NAMALWA (cell line): ENCODE measurements around the gene PALM3.
"Not testable (repeated sequence)": the region's sequence is repeated elsewhere in the genome, so short reads cannot be mapped to it uniquely, and the experiment has no call there.

Experiments used
- DNase-seq: peaks from one replicate; pipeline ENCODE4 v3.0.0-alpha.2; 2015; ENCODE audit warnings: low spot score

Gene PALM3

DNA sequence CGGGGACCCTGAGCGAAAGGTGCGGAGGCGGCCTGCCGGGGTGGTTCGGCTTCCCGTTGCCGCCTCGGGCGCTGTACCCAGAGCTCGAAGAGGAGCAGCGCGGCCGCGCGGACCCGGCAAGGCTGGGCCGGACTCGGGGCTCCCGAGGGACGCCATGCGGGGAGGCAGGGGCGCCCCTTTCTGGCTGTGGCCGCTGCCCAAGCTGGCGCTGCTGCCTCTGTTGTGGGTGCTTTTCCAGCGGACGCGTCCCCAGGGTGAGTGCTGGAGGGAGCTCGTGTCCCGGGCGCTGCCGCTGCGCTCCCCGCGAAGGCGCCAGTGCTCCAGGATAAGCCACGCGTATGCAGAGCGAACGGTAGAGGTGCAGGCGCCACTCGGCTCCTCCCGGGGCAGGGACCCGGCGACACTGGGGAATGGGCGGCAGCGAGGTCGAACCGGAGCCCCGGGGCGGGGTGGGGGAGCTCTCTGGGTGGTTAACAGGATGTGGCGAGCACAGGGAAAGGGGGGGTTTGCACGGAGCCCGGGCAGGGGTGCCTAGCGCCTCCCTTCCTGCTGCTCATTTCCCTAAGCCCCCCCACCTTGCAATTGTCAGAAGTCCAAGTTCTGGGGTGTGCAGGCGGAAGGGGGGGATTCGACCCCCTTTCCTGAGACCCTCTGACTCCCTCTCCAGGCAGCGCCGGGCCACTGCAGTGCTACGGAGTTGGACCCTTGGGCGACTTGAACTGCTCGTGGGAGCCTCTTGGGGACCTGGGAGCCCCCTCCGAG lies 30.0 kb downstream of the PALM3 start, which contains the start of gene IL27RA:
Gene IL27RA, plus strand, starts transcription at position 44 of the 762 bp plus-strand sequence. Its CDS starts 111 bp downstream, at position 155.
- DNase-seq: peak; percentile 87

DNA sequence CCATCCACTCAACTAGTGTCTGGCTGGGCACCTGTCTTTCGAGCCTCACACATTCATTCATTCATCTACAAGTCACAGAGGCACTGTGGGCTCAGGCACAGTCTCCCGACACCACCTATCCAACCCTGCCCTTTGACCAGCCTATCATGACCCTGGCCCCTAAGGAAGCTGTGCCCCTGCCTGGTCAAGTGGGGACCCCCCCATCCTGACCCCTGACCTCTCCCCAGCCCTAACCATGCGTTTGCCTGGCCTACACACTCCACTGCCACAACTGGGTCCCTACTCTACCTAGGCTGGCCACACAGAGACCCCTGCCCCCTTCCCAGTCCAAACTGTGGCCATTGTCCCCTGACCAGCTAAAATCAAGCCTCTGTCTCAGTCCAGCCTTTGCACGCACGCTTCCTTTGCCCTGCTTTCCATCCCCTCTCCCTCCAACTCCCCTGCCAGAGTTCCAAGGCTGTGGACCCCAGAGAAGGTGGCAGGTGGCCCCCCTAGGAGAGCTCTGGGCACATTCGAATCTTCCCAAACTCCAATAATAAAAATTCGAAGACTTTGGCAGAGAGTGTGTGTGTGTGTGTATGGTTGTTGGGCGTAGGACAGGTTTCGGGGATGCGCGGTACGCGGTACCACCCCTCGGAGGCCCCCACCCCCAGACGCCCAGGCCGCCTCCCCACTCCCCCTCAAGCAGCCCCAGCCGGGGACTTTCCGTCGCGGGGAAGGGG lies 30.7 kb downstream of the PALM3 start:
- no peak for DNase-seq

DNA sequence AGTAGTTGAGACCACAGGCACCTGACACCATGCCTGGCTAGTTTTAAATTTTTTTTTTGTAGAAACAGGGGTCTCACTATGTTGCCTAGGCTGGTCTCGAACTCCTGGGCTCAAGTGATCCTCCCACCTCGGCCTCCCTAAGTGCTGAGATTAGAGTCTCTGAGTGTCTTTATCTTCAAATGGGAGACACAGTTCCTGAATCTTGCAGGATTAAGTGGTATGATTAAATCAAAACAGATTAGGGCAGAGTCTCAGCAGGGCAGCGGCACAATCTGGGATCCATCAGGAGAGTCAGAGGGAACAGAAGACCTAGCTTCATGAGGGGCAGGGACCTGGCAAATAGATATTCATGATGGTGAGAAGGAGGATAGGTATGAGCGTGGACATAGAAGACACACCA lies 33.0 kb downstream of the PALM3 start:
- no peak for DNase-seq

DNA sequence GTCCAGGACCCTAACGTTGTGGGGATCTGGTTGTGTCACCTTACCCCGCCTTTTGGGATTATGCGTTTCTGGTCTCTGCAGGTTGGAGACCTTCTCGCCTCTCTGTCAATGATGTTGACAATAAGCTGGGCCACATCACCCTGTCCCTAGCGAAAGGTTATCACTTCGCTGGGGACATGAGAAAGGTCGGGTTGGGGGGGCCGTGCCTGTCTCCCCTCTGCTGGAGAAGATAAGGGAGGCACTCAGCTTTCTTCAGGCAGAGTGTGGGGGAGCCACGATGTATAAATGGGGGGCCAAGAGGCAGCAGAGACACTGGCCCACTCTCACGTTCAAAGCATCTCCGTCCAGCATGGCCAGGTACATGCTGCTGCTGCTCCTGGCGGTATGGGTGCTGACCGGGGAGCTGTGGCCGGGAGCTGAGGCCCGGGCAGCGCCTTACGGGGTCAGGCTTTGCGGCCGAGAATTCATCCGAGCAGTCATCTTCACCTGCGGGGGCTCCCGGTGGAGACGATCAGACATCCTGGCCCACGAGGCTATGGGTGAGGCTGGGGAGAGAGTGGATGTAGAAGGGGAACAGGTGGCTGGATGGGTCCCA lies 33.9 kb downstream of the PALM3 start, which contains the start of gene RLN3:
Gene RLN3, plus strand, starts transcription at position 293 of the 595 bp plus-strand sequence. Its CDS starts 57 bp downstream, at position 350.
- DNase-seq: no peak

DNA sequence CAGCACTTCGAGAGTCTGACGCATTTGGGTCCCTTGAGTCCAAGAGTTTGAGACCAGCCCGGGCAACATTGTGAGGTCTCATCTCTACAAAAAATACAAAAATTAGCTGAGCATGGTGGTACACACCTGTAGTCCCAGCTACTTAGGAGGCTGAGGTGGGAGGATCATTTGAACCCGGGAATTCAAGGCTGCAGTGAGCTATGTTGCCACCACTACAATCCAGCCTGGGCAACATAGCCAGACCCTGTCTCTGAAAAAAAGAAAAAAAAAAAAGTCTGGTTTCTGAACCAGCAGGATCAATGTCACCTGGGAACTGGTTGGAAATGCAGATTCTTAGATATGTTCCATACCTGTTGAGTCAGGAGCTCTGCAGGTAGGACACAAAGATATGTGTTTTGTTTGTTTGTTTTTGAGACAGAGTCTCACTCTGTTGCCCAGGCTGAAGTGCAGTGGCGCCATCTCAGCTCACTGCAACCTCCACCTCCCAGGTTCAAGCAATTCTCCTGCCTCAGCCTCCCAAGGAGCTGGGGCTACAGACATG lies 35.2 kb downstream of the PALM3 start:
- DNase-seq: not testable (repeated sequence)

DNA sequence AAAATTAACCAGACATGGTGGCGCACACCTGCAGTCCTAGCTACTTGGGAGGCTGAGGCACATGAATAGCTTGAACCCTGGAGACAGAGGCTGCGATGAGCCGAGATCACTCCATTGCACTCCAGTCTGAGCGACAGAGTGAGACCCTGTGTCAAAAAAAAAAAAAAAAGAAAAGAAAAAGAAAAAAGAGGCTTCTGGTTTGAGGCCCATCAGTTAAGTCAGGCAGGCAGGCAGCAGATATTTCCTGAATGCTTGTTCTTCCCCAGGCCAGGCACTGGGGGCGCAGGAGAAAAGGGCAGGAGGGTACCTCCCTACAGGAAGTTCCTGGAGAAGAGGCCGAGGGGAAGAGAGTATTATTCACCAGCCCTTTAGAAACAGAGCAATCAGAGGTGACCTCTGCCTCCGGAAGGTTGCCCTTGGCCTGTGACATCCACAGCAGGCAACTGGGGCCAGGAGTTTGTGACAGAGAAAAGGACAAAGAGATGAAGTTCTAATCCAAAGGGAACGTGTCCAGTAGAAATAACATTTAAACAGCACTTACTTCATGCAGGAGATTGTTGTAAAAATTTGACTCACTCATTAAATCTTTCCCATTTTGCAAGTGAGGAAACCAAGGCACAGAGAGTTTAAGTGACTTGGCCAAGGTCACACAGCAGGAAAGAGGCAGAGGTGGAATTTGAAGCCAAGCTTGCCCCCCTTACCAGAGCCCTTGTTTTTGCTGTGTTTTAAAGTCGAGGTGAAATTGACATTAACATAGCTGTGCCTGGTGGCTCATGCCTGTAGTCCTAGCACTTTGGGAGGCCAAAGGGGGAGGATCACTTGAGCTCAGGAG lies 38.3 kb downstream of the PALM3 start:
- no peak for DNase-seq

DNA sequence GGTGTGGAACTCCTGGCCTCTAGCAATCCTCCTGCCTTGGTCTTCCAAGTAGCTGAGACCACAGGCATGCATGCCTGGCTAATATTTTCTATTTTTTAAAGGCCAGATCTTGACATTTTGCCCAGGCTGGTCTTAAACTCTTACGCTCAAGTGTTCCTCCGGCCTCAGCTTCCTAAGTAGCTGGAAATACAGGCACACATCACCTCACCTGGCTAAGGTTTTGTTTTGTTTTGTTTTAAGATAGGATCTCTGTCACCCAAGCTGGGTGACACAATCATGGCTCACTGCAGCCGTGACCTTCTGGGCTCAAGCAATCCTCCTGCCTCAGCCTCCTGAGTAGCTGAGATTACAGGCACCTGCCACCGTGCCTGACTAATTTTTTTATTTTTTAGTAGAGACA lies 39.4 kb downstream of the PALM3 start:
- no peak for DNase-seq

DNA sequence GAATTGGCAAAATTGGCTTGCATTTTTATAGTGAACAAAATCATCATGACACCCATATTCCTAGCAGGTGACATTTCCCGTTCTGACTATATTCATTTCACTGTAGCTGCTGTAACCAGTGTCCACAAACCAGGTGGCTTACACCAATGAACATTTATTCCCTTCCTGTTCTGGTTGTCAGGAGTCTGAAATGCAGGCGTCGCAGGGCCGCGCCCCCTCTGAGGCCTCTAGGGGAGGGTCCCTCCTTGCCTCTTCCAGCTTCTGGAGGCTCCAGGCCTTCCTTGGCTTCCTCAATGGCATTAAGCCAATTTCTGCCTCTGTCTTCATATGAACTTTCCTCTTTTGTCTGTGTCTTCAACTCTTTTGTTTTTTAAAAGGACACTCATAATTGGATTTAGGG lies 40.4 kb downstream of the PALM3 start:
- DNase-seq: peak; percentile 44

DNA sequence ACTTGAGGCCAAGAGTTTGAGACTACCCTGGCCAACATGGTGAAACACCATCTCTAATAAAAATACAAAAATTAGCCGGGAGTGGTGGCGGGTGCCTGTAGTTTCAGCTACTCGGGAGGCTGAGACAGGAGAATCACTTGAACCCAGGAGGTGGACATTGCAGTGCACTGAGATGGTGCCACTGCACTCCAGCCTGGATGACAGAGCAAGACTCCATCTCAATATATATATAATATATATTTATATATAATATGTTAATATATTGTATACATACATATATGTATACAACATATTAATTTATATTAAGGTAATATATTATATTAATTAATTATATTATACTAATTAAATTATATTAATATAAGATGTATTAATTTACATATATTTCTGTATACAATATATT lies 42.1 kb downstream of the PALM3 start:
- DNase-seq: not testable (repeated sequence)

DNA sequence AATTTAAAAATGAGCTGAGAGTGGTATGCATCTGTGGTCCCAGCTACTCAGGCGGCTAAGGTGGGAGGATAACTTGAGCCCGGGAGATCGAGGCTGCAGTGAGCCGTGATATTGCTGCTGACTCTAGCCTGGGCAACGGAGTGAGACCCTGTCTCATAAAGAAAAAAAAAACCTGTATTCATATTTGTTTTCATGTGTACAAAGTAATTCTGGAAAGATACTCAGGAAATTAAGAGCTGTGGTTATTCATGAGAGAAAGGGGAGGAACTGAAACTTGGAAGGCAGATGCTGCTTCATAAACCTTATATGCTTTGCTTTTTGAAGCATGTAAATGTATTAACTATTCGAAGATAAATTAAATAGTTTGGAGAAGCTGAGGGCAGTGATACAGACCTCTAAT lies 42.8 kb downstream of the PALM3 start:
- DNase-seq: peak; percentile 88

DNA sequence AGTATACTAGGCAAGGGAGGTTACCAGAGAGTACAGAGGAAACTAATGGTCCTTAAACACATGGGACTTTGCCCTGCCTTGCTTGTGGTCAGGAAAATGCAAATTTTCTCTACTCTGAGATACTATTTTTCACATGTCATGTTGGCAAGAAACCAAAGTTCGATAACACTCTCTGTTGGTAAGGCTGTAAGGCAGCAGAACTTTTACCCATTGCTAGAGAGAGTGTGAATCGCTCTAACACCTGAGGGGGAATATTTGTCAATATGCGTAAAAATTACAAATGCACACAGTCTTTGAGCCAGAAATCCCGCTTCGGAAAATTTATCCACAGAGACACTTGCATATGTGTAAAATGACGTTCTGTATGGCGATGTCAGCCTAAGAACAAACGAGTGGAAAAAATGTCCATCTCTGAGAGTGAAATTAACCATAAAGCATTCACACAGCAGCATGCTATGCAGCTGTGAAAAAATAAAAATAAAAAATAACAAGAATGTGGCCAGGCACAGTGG lies 46.3 kb downstream of the PALM3 start:
- peak; percentile 92 for DNase-seq

DNA sequence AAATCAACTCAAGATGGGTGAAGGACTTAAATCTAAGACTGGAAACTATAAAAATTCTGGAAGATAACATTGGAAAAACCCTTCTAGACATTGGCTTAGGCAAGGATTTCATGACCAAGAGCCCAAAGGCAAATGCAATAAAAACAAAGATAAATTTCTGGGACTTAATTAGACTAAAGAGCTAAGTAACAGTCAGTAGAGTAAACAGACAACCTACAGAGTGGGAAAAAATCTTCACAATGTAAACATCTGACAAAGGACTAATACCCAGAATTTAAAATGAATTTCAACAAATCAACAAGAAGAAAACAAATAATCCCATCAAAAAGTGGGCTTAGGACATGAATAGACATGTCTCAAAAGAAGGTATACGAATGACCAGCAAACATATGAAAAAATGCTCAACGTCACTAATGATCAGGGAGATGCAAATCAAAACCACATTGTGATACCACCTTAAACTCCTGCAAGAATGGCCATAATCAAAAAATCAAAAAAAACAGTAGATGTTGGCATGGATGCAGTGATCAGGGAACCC lies 49.4 kb downstream of the PALM3 start:
- DNase-seq: no peak

DNA sequence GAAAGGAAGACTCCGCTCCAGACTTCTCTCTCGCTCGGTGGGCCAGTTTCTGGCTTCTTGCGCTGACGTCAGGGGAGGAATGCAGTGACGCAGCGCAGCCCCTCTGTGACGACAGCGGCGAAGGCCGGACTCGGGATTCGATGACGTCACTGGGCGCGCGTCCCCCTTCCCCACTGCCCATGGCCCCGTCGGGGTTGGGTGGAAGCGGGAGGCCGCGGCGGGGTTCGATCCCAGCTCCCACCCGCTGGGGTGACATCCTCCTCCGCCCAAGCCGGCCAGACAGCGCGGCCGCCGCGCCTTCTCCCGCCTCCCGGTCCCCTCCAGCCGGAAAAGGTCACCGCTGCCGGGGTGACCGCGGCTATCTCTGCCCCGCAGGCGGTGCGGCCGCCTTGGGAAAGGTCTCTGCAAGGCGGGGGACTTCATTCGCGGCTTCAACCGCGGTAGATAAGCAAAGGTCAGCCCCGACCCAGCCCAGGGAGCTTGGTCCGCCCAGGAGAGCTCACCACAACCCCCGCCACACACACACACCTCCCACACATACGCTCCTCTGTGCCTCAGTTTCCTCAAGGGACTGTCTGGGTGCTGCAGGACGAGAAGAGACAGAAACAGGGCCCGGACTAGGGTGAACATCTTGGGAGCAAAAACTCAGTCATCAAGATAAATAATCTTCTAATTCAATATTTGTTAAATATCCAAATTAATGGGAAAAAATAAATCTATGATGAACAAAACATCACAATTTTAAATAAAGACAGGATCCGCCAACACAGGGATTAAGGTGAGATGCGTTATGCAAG lies 54.9 kb downstream of the PALM3 start:
- DNase-seq: no peak

DNA sequence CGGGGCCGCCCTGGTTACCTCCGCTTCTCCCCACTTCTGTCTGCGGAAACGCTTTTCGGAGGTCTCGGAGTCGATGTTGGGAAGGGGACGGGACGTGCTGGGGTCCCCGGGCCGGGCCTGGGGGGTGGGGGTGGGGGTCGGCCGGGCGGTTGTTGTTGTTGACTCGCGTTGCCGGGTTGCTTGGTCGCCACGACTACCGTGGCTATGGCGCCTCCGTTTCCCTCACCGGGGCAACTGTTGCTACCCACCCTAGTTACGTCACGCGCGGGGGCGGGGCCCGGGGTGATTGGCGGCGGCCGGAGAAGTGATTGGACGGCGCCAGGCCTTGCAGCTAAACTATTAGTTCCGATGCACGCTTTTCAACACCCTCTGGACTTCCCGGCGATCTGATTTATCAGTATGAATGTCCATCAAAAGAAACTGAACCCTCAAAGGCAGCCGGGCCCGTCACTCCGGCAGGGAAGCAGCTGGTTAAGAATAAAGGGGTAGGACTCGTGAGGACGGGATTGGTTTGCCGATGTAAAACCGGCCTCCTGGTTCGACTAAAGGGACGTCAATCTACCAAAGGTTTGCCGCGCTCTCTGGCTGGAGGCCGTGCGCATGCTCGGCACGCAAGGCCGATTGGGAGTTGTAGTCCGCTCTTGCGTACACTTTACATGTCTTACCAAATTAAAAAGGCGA lies 55.7 kb downstream of the PALM3 start, which contains the start of gene RFX1:
Gene RFX1, minus strand, starts transcription at position 236 of the 681 bp plus-strand sequence. CDS start 12,477 bp downstream, outside the sequence.
- peak; percentile 99 for DNase-seq

DNA sequence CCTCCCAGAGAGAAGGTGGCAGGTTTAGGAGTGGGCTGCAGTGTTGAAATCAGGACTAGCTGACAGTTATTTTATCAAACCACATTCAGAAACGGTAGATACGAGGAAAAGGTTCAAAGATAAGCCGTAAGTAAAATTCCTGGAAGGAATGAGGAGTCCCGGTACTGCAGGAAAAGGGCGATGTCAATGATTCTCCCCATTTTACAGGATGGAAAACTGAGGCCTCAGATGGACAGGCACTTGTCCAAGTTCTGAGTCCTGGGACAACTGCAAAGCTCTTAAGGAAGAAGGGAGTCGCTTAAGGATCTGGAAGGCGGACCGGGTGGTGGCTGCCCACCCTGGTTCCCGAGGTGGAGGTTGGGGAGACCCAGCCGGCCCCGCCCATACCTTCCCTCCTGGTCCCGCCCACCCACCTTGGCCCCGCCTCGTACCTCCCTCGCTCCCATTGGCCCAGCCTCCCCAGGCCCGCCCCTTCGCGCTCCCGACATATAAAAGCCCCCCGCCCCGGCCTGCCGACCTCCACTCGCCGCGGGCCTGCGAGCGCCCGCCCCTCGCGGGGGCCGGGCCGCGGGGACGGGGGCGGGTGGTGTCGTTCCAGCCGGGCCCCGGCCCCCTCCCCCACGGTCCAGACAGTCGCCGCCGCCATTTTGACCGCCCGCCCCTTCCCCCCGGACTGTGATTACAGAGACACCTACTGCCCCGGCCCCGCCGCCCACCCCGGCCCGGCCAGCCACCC lies 56.4 kb downstream of the PALM3 start:
- DNase-seq: peak; percentile 91

DNA sequence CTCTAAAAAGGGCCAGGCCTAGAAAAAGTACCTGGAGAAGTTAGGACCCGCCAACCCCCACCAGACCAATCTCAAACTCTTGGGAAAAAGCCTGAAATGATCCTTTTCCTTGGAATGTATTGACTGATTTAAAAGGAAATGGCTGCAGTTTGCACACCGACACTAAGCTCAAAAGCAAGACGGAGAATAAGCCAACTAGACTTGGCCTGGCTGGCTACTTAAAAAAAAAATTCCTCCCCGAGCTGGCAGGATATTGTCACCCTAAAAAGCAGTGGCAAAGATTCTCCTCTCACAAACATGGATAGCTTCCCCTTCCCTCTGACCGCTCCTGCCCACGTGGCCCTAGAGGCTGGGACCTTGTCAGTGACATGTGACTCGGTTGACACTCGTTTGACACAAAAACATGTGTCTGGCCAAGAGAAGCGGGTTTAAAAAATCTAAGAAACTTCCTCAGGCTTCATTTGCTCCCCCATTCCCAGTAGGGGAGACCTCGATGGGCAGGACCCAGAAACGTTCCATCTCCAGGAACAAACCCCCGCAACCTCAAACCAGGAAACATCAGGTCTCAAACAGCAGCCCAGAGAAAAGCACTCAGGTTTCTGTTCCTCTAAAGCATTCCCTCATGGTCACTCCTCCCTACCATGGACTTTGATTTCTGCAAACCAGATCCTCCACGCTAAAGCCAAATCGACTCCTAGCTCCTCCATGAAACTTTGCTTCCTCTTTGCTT lies 57.1 kb downstream of the PALM3 start:
- DNase-seq: peak; percentile 57
